Keratinocyte (primary cell): ENCODE data around the gene GCH1.

Experiments
- CTCF ChIP-seq, 3 experiments: IDR thresholded peaks in 1 of 3; conservative IDR thresholded peaks in 1 of 3; optimal IDR thresholded peaks in 1 of 3; 2 replicates in 2 of 3; 3 replicates in 1 of 3; pipeline versions ENCODE3 to v1.5.1; 2011; ENCODE audit warnings: low read length in 3 of 3, mild to moderate bottlenecking in 3 of 3, moderate library complexity in 2 of 3, control low read depth in 1 of 3, inconsistent platforms in 1 of 3; ENCODE audit not compliant: insufficient read depth in 2 of 3; ENCODE audit errors: extremely low read depth in 1 of 3
- EZH2 ChIP-seq: IDR thresholded peaks from one replicate; pipeline ENCODE4 v1.6.1; 2012; ENCODE audit warnings: inconsistent platforms, mild to moderate bottlenecking, low read length, moderate library complexity

- no peak for TF ChIP-seq CTCF (optimal IDR thresholded peaks at IDR 0.05 in 1 of 3, IDR thresholded peaks at IDR 0.05 in 1 of 3, conservative IDR thresholded peaks at IDR 0.05 in 1 of 3; ENCODE audit: extremely low read depth in 1 of 3, insufficient read depth in 2 of 3, low read length in 3 of 3)
- no peak for TF ChIP-seq EZH2
Observed at GRCh38 chr14:54895683-54896082, 6.9 kb downstream of the GCH1 start.
